GM12878 (cell line): Measurements from ENCODE around the gene TTLL4. TPM values are rescaled to one million over a fixed set of nuclear protein-coding genes. Genes with fewer than 3 reads are reported as not detected.

Source experiments
- ATAC-seq: fragments of 200-7000 bp; cut with Tn5 transposase; 3 replicates; pipeline ENCODE4 v1.9.1; 2020; ENCODE audit warnings: mild to moderate bottlenecking, moderate library complexity
- BruUV-seq: library from RNA; stranded (reverse); fragments of 400-500 nt; replicated peaks from 2 replicates; lab custom pipeline; 2021; lab: Mats Ljungman, UMichigan
- CTCF ChIA-PET: fragments of 300-600 bp; sonication (Branson Sonifier 250); formaldehyde crosslinking; extraction: SDS; loops from one replicate; lab custom pipeline; 2021; ENCODE audit warnings: inconsistent platforms; lab: Yijun Ruan, JAX
- POLR2A ChIA-PET: fragments of 350-600 bp; formaldehyde crosslinking; extraction: SDS; loops from one replicate; lab custom pipeline; 2021; ENCODE audit warnings: inconsistent platforms; lab: Charles Lee
- RAD21 ChIA-PET: fragments of 300-600 bp; sonication (Branson Sonifier 250); formaldehyde crosslinking; loops from one replicate; lab custom pipeline; 2023; ENCODE audit warnings: antibody characterized with exemption; ENCODE audit not compliant: unreplicated experiment; lab: Charles Lee
- SMC1A ChIA-PET: fragments of 300-600 bp; sonication (Branson Sonifier 250); formaldehyde crosslinking; loops from one replicate; lab custom pipeline; 2023; ENCODE audit not compliant: unreplicated experiment, uncharacterized antibody; lab: Charles Lee
- DNase-seq: peaks from one replicate; pipeline ENCODE4 v3.0.0-alpha.2; 2011; ENCODE audit warnings: low read depth, low spot score
- FAIRE-seq: peaks from 3 replicates; lab custom pipeline; 2011; peaks lifted over from hg19 to GRCh38; lab: Jason Lieb, UNC
- H2AFZ ChIP-seq: 2 replicates; pipeline ENCODE4 v1.6.0; 2011; ENCODE audit warnings: low read depth, low read length, control low read depth; ENCODE audit not compliant: control insufficient read depth
- H3K27ac ChIP-seq: 2 replicates; pipeline ENCODE4 v1.5.1; 2011; ENCODE audit warnings: control low read depth; ENCODE audit not compliant: control insufficient read depth, insufficient read depth
- H3K27me3 ChIP-seq, 2 experiments: replicated peaks in 1 of 2; 2 replicates each; pipeline versions ENCODE4 v1.6.0 to v1.6.1; 2011; ENCODE audit warnings: low read length in 1 of 2; ENCODE audit not compliant: control insufficient read depth in 2 of 2, insufficient read depth in 2 of 2
- H3K36me3 ChIP-seq, 2 experiments: 2 replicates each; pipeline ENCODE4 v1.5.1; 2011; ENCODE audit warnings: low read length in 1 of 2; ENCODE audit not compliant: control insufficient read depth in 2 of 2, insufficient read depth in 2 of 2
- H3K4me1 ChIP-seq: 2 replicates; pipeline ENCODE4 v1.6.1; 2011; ENCODE audit warnings: mild to moderate bottlenecking, low read length, moderate library complexity, mixed read lengths; ENCODE audit not compliant: control insufficient read depth, insufficient read depth
- H3K4me2 ChIP-seq: 2 replicates; pipeline ENCODE4 v1.6.0; 2011; ENCODE audit warnings: control low read depth; ENCODE audit not compliant: control insufficient read depth, insufficient read depth
- H3K4me3 ChIP-seq: fragments of 200-600 bp; sonication (generic); 2 replicates; pipeline ENCODE4 v1.5.1; 2016
- H3K79me2 ChIP-seq: 2 replicates; pipeline ENCODE4 v1.6.0; 2011; ENCODE audit warnings: low read length; ENCODE audit not compliant: control insufficient read depth, insufficient read depth
- H3K9ac ChIP-seq: 2 replicates; pipeline ENCODE4 v1.8.0; 2011; ENCODE audit warnings: low read length, control low read depth, mixed read lengths; ENCODE audit not compliant: control insufficient read depth, insufficient read depth
- H3K9me3 ChIP-seq: replicated peaks from 3 replicates; pipeline ENCODE4 v1.5.1; 2011; ENCODE audit warnings: mild to moderate bottlenecking, low read length; ENCODE audit not compliant: control insufficient read depth, insufficient read depth
- H4K20me1 ChIP-seq: 2 replicates; pipeline ENCODE4 v1.6.0; 2011; ENCODE audit not compliant: control insufficient read depth, insufficient read depth
- EP300 ChIP-seq, 2 experiments: fragments of 150-350 bp in 1 of 2; IDR thresholded peaks; 2 replicates each; pipeline ENCODE4 v1.6.1; 2011 to 2012; ENCODE audit warnings: low read depth in 2 of 2, low read length in 2 of 2, borderline replicate concordance in 1 of 2, improper control_type of control experiment in 1 of 2, inconsistent platforms in 1 of 2; ENCODE audit not compliant: control insufficient read depth in 1 of 2
- MTA2 ChIP-seq: fragments of 450-650 bp; IDR thresholded peaks from 2 replicates; pipeline ENCODE4 v1.6.1; 2016; ENCODE audit warnings: low read depth, mild to moderate bottlenecking, moderate library complexity
- MYC ChIP-seq: IDR thresholded peaks from 2 replicates; pipeline ENCODE4 v1.6.1; 2011; ENCODE audit warnings: mild to moderate bottlenecking, low read length, moderate library complexity, inconsistent platforms; ENCODE audit not compliant: insufficient read depth, insufficient replicate concordance, insufficient read length, severe bottlenecking
- USF2 ChIP-seq: IDR thresholded peaks from 2 replicates; pipeline ENCODE4 v1.6.1; 2011; ENCODE audit warnings: low read depth, low read length, improper control_type of control experiment, borderline replicate concordance
- ZBTB40 ChIP-seq: fragments of 450-650 bp; IDR thresholded peaks from 2 replicates; pipeline ENCODE4 v1.6.1; 2016; ENCODE audit warnings: mild to moderate bottlenecking, moderate library complexity, borderline replicate concordance
- ZNF384 ChIP-seq: IDR thresholded peaks from 2 replicates; pipeline ENCODE4 v1.6.1; 2012; ENCODE audit warnings: low read depth, mild to moderate bottlenecking, low read length, improper control_type of control experiment, borderline replicate concordance
- ZSCAN29 ChIP-seq: fragments of 450-650 bp; IDR thresholded peaks from 2 replicates; pipeline ENCODE4 v1.6.1; 2017; ENCODE audit warnings: mild to moderate bottlenecking, moderate library complexity
- WGBS: methylation state at CpG from one replicate; pipeline ENCODE4 v1.1.6; 2016; ENCODE audit warnings: low lambda C conversion rate; ENCODE audit not compliant: insufficient replicate concordance, insufficient coverage; ENCODE audit errors: missing lambda C conversion rate; 5-methylcytosine and 5-hydroxymethylcytosine counted together
- in situ Hi-C: fragments of 300-500 bp; cut with MboI; formaldehyde crosslinking; loops from 9 replicates; pipeline ENCODE4 v1.14.3; 2018; ENCODE audit warnings: mixed read lengths
- intact Hi-C: fragments of 100-400 bp; cut with micrococcal nuclease; formaldehyde crosslinking; loops from one replicate; pipeline ENCODE4 v1.14.2; 2022; ENCODE audit not compliant: unreplicated experiment
- polyA plus RNA-seq, 11 experiments: library from polyadenylated mRNA; depleted of rRNA in 4 of 11; unstranded in 6 of 11; stranded (reverse) in 5 of 11; fragments of >200 nt; fragmentation: Nextera tagmentation in 4 of 11; fragmentation: Illumina TruSeq in 1 of 11; extraction: Ambion mirVana in 4 of 11; extraction: Trizol in 1 of 11; gene quantifications; 1 replicate in 1 of 11; 2 replicates in 10 of 11; pipeline versions ENCODE4 v1.2.1 to v1.2.3, GENCODE V29; 2011 to 2016; ENCODE audit warnings: inconsistent platforms in 2 of 11, missing spikeins in 2 of 11, low read depth in 1 of 11
- total RNA-seq, 4 experiments: library from RNA; depleted of rRNA in 3 of 4; stranded (reverse); fragments of >200 nt in 3 of 4; fragmentation: Illumina TruSeq in 1 of 4; extraction: Trizol in 1 of 4; gene quantifications; 2 replicates each; pipeline versions ENCODE4 v1.2.1 to v1.2.3, GENCODE V29; 2013 to 2021
- TF ChIP-seq, protein P1 (sequence below): IDR thresholded peaks from 2 replicates; pipeline ENCODE4 v1.6.1; 2012; ENCODE audit warnings: low read depth, low read length, improper control_type of control experiment

The TTLL4 gene
- total and polyA plus RNA-seq, 10 of the 15 experiments (the other 5 are each of a cell fraction or from before 2014, with no cell fraction given): 16.6 to 63.1 (median 32.9) TPM

DNA sequence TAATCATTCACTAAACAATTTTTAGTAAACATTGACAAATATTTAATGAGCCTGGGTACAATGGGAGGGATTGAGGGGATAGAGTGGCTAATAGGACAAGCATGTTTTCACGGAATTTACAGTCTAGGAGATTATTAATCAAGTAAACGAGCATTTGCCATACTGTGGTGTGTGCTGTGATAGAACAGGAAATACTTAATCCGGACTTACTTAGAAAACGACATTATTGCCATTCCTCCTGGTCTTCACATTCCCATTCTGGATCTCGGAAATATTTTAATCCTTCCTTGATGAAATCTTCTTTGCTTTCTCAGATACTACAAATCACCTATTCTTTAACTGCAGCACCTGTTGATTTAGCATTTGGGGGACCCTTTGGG is 905 bp downstream of the TTLL4 start:
- FAIRE-seq (no peak), ATAC-seq (0 out of 3 replicates have a peak, but pooled peaks have one; percentile 8), DNase-seq (no peak)
- Histone ChIP-seq H3K4me3 (peak overlapping the region; percentile 89), H3K4me2 (peak overlapping the region; percentile 70), H3K9me3 (no peaks in the 10 kb centered on the region), H3K36me3 (peaks cover 0 to 8% of the 10 kb centered on the region in 2 experiments; a peak in 2 of 4 replicates), H3K27ac (peak overlapping the region; percentile 77), H3K9ac (peak overlapping the region; percentile 75), H3K79me2 (peaks cover 43% of the 10 kb centered on the region), H3K27me3 (no peaks in the 10 kb centered on the region), H4K20me1 (no peaks in the 10 kb centered on the region), H2AFZ (peak overlapping the region; percentile 52), H3K4me1 (peaks cover 7% of the 10 kb centered on the region)
- ChIA-PET CTCF (interaction anchor here (1.0 to 3.7 kb wide), 6 partner anchors 11 to 137 kb away, joined by 3 to 36 read pairs (median 11); partner anchors contain the start of genes BCS1L and ZNF142), RAD21 (interaction anchor here (1.1 to 1.5 kb wide), 4 partner anchors 11 to 186 kb away, joined by 4 to 6 read pairs (median 5); no protein-coding TSS in a partner anchor), SMC1A (interaction anchor here (1.2 to 3.7 kb wide), 4 partner anchors 11 to 99 kb away, joined by 3 to 15 read pairs (median 6); partner anchors contain the start of genes BCS1L and ZNF142), POLR2A (interaction anchor here (0.6 to 0.7 kb wide), 2 partner anchors 52 to 173 kb away, joined by 3 to 5 read pairs; partner anchors contain the start of genes BCS1L and ZNF142)
- BruUV-seq: no TSS peak
- 0 out of 2 replicates have a peak, but pooled peaks have one; percentile 2 for TF ChIP-seq ZBTB40
- TF ChIP-seq, protein P1, sequence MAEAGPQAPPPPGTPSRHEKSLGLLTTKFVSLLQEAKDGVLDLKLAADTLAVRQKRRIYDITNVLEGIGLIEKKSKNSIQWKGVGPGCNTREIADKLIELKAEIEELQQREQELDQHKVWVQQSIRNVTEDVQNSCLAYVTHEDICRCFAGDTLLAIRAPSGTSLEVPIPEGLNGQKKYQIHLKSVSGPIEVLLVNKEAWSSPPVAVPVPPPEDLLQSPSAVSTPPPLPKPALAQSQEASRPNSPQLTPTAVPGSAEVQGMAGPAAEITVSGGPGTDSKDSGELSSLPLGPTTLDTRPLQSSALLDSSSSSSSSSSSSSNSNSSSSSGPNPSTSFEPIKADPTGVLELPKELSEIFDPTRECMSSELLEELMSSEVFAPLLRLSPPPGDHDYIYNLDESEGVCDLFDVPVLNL: no peak
- TF ChIP-seq ZSCAN29: no peak
- no peak for TF ChIP-seq MTA2
- TF ChIP-seq EP300 (IDR thresholded peaks at IDR 0.05; ENCODE audit: borderline replicate concordance in 1 of 2, control insufficient read depth in 1 of 2, low read depth in 2 of 2, low read length in 2 of 2): no peak
- TF ChIP-seq USF2: no peak
- TF ChIP-seq MYC: no peak
- TF ChIP-seq ZNF384: peak; percentile 60; the same call in 1 of the 2 replicates
- 1% methylated on average over 5 of the region's 5 CpGs for WGBS
- intact Hi-C loops: no loop called here
- in situ Hi-C loops: no loop called here
